HG02840 (cell line): Measurements from ENCODE around the gene TRPM8.

Experiments used
- ATAC-seq: cut with Tn5 transposase; IDR thresholded peaks from one replicate; pipeline ENCODE4 v1.9.1; 2021; ENCODE audit warnings: mild to moderate bottlenecking, moderate library complexity, moderate number of reproducible peaks; ENCODE audit not compliant: unreplicated experiment, low FRiP score

TRPM8 gene

DNA sequence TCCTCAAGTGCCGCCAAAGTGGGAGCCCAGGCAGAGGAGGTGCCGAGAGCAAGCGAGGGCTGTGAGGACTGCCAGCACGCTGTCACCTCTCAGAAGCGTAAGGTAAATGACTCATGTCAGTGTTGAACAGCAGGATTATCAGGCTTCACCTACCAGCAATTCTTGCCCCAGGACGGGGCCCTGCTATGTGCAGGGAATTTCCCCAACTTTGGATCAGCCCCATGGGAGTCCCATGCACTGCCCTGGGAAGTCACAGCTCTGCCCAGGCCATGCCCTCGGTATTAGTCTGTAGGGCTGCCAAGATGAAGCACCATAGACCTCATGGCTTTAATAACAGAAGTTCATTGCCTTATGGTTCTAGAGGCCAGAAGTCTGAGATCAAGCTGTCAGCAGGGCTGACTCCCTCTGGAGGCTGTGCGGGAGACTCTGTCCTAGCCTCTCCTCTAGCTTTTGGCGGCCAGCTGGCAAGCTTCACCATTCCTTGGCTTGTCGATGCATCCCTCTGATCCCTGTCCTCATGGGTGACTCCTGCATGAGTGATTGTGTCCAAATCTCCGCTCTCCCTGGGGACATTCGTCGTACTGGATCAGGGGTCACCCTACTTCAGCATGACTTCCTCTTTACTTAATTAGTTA is 55.9 kb downstream of the TRPM8 start:
- ATAC-seq = no peak

DNA sequence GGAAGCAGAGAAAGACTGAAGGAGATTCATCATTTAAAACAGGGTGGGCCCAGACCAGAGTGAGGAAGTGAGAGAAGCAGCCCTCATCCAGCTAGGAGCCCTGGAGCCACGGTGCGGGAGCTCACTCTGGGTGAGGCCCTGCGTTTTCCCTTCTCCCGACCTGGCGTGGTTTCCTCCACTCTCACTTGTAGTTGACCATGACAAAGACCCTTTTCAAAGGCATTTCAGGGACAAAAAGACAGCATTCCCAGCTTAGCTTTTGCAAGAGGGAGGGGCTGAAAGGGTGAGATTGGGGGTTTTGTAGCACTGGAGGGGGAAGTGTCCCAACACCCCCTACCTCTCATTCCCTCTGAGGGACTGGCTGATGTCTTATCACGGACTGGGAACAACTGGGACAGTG is 56.6 kb downstream of the TRPM8 start:
- ATAC-seq = no peak

DNA sequence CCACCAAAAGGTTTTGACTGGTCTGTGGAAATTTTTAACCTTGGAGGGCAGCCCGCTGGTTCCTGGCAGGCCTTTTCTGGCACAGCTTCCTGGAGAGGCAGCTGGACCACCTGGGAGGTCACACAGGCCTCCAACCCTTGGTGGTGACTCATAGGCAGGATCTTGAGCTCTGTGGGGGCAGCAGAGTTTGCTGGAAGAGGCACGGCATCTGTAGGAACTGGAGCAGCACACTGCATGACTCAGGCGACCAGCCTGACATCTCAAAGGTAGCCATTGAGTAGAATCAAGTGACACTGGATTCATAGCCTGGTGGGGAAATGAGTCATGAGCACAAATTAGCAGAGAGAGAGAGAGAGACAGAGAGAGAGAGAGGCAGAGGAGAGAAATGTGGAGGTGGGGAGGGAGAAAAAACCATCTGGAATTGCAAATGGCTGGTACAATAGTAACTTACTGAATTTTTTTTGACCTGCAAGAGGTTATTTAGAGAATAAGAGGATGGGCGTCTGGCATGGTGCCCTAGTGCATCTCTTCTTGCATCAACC is 57.4 kb downstream of the TRPM8 start:
- ATAC-seq = no peak

DNA sequence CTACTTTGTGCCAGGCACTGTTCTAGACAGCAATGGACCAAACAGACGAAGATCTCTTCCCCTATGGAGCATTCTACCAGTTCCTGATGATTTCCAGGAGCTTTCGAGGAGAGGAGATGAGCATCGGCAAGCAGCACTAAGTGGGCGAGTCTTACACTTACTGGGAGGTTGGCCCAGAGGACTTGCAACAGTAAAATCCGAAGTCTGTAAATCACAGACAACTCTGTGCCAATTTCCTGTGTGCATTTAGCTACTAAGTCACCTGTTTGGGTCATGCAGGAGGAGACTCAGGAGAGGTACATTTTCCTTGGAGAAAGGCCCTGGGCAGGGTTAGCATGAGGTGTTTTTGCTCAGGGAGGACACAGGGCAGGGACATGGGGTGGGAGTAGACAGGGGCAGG is 58.9 kb downstream of the TRPM8 start:
- no peak for ATAC-seq

DNA sequence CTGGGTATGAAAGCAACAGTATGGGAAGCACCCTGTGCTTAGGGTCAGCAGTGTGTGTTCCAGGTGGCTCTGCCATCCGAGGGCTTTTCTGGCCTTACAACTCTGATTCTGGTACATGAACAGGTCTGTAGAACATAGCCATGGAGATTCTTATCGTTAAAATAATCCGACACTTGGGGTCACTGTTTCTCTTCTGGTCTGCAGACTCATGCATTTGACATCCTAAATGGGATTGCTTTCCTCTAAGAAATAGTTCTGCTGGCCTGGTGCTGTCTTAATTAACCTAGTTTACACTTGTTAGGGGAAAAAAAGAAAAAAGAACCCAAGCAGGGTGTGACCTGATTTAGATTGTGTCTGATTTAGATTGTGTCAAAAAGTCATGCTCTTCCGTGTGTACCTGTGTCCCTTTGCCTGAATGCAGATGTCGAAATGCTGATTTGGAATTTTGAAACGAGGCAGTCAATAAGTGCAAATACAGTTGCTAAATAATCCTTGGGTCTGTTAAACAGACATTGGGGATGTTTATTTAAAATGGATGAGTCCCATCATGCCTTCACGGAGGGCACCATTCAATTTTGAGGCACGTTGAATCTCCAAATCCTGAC is 59.6 kb downstream of the TRPM8 start:
- no peak for ATAC-seq

DNA sequence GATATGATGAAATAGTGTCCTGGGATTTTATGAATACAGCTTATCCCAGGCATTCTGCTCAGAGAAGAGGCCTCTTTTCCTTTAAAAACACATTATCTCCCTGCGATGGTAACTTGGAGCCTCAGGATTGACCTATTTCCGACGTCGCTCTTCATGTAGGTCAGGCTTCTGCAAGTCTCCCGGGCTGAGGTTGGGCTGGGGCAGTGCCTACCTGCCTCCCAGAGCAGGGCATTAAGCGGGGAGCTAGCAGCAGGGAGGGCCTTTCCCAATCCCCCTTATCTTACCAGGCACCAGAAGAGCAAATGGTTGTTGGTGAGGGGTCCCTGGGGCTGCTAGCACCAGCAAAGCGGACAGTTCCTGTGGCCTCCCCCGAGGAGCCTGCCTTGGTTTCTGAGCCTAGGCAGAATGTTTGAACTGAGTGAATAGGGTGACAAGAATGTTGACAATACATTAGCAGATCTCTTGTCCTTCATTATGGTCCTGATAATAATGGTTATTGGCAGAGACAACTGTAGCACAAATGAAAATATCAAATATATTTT is 60.2 kb downstream of the TRPM8 start:
- ATAC-seq = no peak

DNA sequence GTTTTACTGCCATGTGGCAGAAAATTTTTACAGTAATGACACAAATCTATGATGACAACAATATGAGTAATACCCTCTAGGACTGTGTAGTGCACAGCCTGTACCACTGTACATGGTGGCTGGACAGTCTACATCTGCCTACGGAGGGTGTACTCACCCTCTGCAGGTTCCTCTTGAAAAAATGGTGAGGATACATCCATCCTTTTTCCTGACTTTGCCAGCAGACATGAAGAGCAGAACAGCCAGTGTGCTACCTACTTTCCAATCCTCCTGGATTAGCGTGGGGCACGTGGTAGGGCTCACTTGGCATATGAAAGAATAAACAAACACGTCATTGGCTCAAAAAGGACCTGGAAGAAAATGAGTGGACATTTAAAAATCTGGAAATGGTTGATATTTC is 62.6 kb downstream of the TRPM8 start:
- no peak for ATAC-seq

DNA sequence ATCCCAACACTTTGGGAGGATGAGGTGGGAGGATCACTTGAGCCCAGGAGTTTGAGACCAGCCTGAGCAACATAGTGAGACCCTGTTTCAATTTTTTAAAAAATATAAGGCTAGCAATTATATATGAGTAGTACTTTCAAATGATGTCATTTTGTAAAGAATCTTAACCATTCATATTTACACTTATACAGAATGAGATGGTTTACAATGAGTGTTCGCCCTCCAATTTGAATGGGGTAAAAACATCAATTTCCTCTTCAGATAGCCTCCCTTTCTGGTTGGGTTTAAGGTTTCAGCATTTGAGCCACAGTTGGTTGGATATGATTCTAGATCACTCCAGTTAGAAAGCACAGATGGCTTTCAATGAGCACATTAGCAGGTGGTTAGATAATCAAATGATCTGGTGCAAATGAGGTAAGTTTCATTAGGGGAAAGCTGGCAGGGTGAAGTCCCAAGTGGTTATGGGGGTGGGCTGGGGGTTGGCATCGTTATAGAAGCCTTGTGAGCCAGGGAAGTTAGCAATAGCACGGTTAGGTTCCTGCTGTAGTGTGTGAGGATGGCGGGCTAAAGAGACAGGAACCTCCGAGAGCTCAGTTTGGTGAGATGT is 63.9 kb downstream of the TRPM8 start:
- ATAC-seq = no peak

DNA sequence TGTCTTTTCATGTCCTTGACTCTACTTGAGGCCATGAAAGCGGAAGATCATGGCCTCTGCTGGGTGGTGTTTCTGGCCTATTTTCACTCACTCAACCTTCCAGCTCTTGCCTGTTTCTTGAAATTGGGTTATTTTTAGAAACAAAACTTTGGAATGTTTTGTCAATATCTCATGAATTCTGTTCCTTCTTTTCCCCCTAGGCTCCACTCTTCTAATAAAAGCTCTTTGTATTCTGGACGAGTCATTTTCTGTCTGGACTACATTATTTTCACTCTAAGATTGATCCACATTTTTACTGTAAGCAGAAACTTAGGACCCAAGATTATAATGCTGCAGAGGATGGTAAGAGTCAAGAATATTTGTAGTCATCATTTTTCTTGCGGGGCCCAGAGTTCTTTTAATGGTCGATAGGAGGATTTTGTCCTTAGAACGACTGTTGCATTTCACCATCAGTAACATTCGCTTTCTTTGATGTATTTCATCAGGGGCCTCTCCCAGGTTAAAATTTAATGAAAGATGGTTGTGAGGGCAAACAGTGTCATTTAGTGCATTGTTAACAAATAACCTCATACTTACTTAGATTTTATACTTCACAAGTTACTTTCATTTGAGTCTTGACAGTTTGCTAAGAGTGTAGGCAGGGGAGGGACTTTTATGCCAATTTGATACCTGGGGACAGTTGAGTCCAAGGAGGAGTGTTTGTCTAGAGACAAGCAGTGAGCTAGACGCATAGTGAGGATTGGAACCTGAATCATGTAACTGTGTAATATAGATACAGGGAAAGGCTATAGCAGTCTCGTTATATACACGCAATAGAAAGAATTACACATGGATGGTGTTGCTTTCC is 64.6 kb downstream of the TRPM8 start:
- ATAC-seq = no peak

DNA sequence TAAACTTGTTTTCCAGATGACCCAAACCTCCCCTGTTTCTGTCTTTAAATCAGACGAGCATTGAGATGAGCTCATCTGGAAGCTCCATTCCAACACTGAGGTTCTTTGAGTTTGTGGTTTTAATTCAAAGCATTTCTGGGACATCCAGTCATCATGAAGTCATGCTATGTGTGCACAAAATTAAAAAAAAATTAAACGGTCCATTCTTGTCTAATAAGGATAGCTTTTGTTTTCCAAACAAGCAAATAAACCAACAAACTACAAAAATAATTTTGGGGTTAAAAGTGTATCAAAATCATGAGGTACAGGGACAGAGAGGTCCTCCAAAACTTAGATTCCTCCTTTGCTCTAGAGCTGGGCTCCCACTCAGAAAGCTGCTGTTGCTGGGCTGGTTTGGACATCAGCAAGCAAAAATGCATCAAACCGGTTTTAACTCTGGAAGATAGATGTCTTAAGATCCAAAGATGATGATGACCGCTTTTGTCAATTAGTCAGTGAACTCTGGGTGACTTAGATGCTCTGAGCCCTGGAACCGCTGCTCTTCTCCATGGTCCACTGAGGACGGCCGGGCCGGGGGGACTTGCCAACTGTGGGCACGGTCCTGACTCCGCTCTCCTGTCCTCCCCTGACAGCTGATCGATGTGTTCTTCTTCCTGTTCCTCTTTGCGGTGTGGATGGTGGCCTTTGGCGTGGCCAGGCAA is 65.4 kb downstream of the TRPM8 start:
- no peak for ATAC-seq

DNA sequence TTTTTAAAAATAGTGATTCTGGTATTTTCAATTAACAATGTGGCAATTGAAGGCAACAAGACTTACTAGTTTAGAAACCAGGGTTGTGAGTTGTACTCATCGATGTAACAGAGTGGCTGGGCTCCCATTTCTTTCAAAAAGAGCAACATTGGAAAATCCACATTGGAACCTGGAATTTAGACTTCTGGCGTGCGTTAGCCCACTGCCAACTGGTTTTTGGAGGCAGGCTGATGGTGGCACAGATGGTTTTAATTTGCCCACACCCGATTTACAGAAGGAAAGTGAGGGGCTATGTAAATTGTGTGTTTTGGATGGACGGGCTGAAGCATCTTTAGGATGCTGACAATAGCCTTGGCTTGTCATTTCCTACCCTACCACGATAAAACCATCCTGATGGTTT is 66.3 kb downstream of the TRPM8 start:
- no peak for ATAC-seq

DNA sequence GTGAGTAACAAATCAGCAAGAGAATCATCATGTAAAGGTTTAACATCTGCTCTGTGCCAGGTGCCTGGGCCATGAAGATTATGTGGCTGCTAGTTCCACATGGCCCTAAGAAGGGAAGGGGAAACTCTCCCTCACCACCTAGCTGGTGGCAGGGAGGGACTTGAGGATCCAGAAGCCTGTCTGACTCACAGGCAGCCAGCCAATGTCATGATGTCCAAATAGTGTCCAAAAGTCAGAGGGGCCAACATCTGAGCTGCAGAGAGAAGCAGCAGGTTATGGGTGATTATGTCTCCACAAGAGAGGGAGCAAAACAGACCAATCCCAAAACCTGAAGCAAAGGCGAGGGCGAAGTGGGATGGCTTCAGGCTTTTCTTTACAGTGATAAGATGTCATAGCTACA is 71.4 kb downstream of the TRPM8 start:
- no peak for ATAC-seq

DNA sequence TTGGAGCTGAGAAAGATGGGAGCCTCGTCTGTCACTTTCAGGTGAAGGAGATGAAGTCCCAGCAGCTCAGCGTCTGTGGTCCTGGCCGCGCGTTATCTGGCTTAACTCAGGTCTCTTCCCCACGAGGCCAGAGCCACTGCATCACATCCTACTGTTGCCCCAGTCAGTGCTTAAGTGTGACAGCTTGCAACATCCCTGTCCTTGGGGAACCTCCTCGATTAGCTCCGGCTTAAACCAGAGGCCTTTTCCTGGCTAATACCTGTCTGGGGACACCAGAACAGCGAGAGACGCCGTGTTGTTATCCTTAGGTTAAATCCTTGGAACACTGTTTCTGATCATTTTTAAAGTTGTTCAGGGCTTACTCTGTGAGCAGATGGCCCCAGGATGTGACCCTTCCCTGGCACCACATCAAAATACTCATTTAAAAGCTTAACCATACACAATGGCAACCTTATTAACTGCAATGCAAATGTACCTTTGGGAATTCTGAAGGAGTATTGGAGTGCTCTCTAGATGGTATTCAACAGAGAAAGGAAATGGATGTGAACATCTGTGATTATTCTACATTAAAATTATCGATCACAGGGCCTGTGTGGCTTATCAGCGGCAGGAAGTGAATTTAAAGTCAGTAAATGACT is 72.2 kb downstream of the TRPM8 start:
- no peak for ATAC-seq

DNA sequence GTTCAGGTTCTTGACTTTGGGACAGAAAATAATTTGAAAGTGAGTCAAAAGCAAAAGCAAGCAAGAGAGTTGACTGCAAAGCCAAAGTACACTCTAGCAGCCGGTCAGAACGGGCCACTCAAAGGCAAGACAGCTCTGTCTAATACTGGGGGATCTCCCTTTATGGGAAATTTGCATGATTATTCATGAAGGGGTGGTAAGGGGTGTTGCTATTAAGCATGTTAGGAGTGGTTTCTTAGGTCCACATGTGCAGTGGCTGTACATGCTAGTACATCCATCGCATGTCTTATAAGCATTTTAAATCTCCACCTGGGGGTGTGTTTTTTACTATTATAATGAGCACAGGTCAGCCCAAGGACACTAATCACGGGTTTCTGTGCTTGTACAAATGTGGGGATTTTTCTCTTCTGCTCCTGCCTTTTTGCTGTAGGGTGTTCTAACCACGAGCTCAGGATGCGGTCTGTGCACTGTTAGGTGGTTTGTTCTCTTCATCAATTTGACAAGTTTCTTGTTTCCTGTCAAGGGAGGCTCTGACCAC is 73.2 kb downstream of the TRPM8 start:
- ATAC-seq = peak; percentile 70

DNA sequence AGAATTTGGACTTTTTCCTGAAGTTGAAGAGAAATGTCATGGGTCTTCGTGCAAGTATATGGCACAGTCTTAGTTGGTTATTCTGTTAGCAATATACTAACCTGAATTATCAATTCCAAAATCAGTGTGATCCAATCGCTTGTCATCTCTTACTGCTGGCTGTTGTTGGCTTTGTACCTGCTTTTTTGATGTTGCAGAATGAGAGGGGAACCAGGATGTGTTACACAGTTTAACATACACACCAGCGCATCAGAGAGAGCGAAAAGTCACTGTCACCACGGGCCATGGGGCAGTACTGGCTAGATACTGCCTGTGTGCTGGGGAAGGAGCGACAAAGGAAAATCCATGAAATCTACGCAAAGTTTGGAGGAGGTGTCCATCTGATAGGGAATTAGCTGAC is 74.0 kb downstream of the TRPM8 start:
- ATAC-seq = no peak

DNA sequence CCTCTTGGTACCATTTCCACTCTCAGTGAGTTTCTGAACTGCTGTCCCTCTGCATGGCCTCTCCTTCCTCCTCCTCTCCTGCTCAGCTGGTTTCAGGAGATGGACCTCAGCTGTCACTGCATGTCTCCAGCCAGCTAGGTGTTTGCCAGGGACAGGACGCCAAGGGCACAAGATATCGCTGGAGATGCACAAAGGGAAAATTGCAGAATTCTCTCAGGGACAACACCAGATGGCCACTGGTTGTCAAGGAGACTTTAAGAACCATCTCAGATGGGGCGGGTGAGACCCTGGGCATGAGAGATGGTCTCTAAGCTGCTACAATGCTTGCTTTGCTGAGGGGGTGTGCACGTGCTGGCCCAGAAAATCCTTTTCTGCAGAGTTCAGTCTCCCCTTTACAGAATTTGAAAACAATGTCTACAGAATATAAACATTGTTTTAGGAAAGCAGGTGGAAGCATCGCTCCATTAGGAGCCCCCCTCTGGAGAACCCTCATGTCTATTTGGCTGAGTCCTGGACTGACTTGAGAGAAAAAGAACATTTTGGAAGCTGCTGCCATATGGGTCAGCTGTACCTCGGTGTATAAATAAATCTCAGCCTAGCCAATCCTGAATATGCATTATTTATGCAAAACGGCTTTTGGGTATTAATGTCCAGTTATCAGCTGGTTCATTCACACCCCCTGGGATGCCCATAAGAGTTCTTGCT is 75.5 kb downstream of the TRPM8 start:
- ATAC-seq = no peak

DNA sequence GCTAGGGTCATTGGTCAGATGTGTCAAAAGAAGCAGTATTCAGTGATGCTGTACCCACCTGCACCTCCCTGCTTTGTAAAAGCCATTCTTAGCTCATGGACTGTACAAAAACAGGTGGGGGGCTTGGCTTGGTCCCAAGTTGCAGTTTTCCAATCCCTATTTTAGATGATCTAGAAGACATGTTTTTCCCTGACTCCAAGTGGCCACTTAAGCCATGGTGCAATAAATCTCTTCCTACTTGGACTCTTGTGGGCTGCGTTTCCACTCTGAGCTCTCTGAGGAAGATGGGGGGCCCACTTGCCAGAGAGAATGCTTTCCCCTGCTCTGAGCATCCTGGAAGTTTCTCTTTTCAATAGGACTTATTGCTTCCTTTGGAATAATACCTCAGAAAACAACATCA is 76.3 kb downstream of the TRPM8 start:
- ATAC-seq = no peak

DNA sequence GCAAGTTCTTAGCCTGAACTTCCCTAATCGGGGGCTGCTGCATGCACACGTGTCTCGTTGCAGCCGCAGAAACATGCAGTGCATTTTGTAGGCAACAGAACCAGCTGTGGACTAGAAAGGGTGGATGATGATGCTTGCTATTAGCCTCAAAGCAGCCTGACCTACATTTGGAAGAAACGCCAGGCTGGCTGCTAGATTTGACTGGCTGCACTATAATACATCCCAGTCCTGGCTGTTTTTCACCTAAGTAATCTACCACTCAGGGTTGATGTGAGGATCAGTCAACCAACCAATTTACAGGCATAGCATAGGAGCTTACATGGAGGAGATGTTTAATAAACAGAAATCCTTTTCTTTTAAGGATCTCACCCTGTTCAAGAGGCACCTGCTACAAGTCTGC is 77.0 kb downstream of the TRPM8 start:
- ATAC-seq = no peak

DNA sequence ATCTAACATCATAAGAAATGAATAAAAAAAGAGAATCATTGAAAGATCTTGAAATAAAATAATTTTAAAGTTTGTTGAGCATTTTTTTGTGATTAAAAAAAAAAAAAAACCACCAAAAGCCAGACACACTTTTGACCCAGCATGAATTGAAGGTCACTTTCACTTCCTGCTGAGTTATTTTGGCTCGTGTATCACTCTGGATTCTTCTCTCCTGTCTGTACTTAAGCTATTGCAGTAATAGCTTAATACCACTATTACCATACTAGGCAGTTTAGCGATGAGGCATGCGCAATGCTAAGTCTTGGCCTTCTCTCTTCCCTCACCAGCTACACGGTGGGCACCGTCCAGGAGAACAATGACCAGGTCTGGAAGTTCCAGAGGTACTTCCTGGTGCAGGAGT is 78.8 kb downstream of the TRPM8 start:
- ATAC-seq = no peak
